Hepatic stellate cell (primary cell): ENCODE data around the gene PIH1D1.
A peak's percentile ranks its signal among the peaks of the same experiment; 100 is the strongest.
"Not testable (repeated sequence)": the region's sequence is repeated elsewhere in the genome, so short reads cannot be mapped to it uniquely, and the experiment has no call there.

Experiments
- DNase-seq: peaks from one replicate; pipeline ENCODE4 v3.0.0; 2011; ENCODE audit warnings: low spot score

The PIH1D1 gene

GRCh38 chr19:49481020-49481683 lies 29.5 kb upstream of the PIH1D1 start:
- DNase-seq = no peak

GRCh38 chr19:49479975-49480628 lies 28.5 kb upstream of the PIH1D1 start:
- DNase-seq = no peak

- peak; percentile 57 for DNase-seq
Observed at GRCh38 chr19:49475995-49476880, 24.6 kb upstream of the PIH1D1 start.

GRCh38 chr19:49475191-49475917 lies 23.7 kb upstream of the PIH1D1 start:
- DNase-seq = no peak

DNA sequence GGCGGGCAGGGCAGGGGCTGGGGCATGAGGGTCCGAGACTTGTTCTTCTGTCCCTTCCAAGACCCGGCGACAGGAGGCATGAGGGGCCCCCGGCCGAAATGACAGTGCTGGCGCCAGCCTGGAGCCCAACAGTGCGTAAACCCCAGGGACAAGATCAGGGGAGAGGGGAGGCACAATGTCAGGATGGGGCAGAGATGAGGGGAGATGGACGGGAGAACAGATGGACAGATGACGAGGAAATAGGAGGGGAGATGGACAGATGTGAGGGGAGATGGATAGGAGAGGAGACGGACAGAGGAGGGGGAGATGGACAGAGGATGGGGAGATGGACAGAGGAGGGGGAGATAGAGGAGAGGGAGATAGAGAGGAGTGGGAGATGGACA lies 22.9 kb upstream of the PIH1D1 start:
- no peak for DNase-seq

DNA sequence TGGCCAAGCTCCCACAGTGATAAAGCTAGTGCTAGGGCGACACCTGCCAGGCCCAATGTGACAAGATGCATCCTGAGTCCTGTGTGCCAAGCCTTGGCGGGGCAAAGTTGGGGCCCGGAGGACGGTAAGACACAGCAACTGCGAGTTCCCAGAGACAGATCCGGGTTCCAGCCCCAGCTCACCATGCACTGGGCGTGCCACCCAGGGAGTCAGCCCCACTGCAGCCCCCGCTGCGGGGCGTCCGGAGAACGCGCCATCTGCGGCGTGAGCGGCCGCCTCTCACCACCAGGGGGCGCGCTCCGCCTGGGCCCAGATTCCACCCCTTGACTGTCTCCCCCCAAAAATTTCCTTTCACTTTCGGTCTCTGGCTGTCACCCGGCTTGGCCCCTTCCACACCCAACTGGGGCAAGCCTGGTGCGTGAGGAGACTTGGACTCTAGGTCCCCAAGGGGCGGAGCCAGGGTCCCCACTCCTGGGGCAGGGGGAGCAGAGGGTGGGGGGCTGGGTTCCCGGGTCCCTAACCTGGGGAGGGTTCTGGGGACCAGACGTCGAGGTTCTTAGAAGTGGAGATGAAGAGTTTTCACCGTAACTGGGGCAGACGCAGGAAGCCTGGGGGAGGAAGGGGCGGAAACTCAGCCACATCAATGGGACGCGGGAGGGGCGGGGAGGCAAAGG lies 22.4 kb upstream of the PIH1D1 start, which contains the start of gene FLT3LG:
FLT3LG (plus strand) TSS at position 348 of the 674 bp plus-strand sequence. CDS start 425 bp downstream, outside the sequence.
- DNase-seq = peak; percentile 99

DNA sequence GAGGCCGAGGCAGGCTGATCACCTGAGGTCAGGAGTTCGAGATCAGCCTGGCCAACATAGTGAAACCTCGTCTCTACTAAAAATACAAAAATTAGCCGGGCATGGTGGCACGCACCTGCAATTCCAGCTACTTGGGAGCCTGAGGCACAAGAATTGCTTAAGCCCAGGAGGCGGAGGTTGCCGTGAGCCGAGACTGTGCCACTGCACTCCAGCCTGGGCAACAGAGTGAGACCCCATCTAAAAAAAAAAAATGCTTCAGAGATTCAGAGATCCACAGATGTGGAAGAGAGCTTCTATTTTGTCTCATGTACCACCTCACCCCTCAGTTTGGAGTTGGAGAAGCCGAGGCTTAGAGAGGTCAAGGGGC lies 21.9 kb upstream of the PIH1D1 start:
- DNase-seq = not testable (repeated sequence)

DNA sequence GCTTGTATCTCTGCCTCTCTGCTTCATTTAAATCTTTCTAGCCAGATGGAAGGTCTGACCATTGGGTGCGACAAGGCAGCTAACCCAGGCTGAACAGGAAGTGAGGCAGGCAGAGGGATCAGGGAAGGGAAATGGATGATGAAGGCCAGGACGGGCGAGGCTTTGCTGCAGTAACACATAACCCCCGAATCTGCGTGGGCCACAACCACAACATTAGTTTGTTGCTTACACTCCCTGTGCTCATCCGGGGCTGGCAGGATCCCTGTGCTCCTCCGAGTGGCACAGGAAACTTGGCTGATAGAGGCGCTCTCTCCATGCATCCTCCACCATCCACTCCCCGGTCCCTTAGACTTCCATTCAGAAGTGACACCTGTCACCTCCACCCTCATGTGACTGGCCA lies 21.3 kb upstream of the PIH1D1 start:
- DNase-seq = no peak

- no peak for DNase-seq
Observed at GRCh38 chr19:49470615-49470978, 19.0 kb upstream of the PIH1D1 start.

- DNase-seq = no peak
Observed at GRCh38 chr19:49469828-49470614, 18.4 kb upstream of the PIH1D1 start.

GRCh38 chr19:49468746-49469447 lies 17.3 kb upstream of the PIH1D1 start:
- DNase-seq = no peak

DNA sequence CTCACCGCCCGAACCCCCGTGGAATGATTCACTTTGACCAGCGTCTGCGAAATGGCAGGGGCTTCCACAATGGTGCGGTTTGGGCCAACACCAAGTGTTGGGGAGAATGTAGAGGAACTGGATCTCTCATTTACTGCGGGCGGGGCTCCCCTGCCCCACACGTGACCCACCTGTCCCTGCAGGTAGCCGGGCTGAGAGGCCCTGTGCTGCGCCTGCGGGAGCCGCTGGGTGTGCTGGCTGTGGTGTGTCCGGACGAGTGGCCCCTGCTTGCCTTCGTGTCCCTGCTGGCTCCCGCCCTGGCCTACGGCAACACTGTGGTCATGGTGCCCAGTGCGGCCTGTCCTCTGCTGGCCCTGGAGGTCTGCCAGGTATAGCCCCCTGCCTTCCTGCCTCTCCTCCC lies 16.6 kb upstream of the PIH1D1 start:
- no peak for DNase-seq

GRCh38 chr19:49465371-49465770 lies 13.8 kb upstream of the PIH1D1 start:
- DNase-seq = no peak

DNA sequence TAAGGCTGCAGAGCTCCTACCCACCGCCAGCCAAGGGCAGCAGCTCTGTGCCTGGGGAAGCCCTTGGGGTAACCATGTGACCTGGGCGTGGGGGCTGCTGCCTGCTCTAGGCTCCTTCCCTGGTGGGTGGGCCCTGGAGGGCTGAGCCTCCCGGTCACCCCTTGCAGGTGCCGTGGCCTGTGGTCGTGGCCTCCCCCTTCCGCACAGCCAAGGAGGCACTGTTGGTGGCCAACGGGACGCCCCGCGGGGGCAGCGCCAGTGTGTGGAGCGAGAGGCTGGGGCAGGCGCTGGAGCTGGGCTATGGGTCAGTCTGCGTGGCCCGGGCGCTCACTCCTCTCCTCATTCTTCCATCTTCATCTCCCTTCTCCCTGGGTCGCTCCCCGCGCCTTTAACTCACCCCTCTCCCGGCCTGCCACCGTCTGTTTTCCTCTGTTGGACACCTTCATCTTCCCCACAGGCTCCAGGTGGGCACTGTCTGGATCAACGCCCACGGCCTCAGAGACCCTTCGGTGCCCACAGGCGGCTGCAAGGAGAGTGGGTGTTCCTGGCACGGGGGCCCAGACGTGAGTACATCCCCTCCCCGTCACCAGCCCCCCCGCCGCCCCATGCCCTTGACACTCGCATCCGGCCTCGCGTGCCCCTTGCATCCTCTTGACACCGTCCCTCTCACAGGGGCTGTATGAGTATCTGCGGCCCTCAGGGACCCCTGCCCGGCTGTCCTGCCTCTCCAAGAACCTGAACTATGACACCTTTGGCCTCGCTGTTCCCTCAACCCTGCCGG lies 12.5 kb upstream of the PIH1D1 start:
- no peak for DNase-seq

DNA sequence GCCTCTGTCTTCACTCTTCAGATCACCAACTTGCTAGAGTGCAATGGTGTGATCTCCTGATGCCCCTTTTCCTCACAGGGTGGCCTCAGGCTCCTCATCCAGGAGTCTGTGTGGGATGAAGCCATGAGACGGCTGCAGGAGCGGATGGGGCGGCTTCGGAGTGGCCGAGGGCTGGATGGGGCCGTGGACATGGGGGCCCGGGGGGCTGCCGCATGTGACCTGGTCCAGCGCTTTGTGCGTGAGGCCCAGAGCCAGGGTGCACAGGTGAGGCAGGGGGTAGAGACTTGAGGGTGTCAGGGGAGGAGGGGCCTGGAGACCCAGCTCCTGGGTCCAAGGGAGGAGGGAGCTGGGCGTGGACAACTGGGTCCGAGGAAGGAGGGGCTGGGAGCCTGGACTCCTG lies 10.9 kb upstream of the PIH1D1 start:
- DNase-seq = no peak

DNA sequence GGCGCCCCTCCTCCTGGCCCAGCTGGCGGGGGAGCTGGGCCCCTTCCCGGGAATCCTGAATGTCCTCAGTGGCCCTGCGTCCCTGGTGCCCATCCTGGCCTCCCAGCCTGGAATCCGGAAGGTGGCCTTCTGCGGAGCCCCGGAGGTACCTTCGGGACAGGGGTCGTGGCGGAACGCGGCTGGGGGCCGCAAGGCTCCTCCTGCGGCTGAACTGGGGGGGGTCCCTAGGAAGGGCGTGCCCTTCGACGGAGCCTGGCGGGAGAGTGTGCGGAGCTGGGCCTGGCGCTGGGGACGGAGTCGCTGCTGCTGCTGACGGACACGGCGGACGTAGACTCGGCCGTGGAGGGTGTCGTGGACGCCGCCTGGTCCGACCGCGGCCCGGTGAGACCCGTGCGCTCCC lies 10.0 kb upstream of the PIH1D1 start:
- DNase-seq = no peak

- DNase-seq = not testable (repeated sequence)
Observed at GRCh38 chr19:49461130-49461529, 9.5 kb upstream of the PIH1D1 start.

- no peak for DNase-seq
Observed at GRCh38 chr19:49459388-49459787, 7.8 kb upstream of the PIH1D1 start.

DNA sequence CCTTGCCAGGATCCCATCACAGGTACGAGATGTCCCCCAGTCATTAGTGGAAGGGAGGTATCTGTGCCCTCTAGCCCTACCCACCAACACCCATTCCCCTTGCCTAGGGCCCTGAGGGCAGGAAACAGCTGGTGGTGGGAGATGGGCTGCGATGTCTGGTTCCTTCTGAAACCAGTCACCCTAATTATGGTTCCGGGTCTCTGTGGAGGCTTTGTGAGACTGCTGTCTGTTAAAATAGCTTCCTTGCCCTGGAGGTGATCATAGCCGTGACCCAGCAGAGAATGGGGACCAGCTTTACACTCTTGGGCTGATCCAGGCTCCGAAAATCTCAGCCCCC lies 6.9 kb upstream of the PIH1D1 start:
- no peak for DNase-seq

DNA sequence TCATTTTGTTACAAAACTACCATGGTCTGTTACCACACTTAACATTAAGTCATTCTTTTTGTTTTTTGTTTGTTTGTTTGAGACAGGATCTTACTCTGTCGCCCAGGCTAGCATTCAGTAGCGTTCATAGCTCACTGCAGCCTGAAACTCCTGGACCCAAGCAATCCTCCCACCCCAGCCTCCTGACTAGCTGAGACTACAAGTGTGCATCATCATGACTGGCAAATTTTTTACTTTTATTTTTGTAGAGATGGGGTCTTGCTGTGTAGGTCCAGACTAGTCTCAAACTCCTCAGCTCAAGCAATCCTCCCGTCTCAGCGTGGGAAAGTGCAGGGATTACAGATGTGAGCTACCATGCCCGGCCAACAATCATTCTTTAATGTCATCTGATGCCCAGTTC lies 4.7 kb upstream of the PIH1D1 start:
- DNase-seq = no peak
